ENCODE measurements around the gene SRGAP3.

- no peak for TF ChIP-seq CTCF (IDR thresholded peaks at IDR 0.05)
- no peak for TF ChIP-seq EP300 (IDR thresholded peaks at IDR 0.05)
- no peak for TF ChIP-seq POLR2A (IDR thresholded peaks at IDR 0.05)
- no peak for TF ChIP-seq POLR2AphosphoS5 (IDR thresholded peaks at IDR 0.05)
Measured at GRCh38 chr3:9047452-9048346, 201.7 kb downstream of the SRGAP3 start.

All from gastroesophageal sphincter (tissue), 3 donors.